Activated naive CD8-positive, alpha-beta T cell treated with anti-CD3 and anti-CD28 coated beads, Interleukin-2, amount 10 ng/mL, durations not matched to agents 7 days and 5 days (primary cell): ENCODE data around the gene SYTL3. TPM values are rescaled to one million over a fixed set of nuclear protein-coding genes. Genes with fewer than 3 reads are reported as not detected.

Experiments used
- microRNA-seq: library from miRNA; unstranded; fragments of <30 nt; microRNA quantifications from one replicate; pipeline ENCODE4 v1.2.0, GENCODE V29; 2022
- total RNA-seq, 2 experiments: library from RNA; stranded (reverse); gene quantifications; one replicate each; pipeline ENCODE4 v1.2.3, GENCODE V29; 2021

The SYTL3 gene
- total RNA-seq, 2 experiments from 2014 or later, result 65.3 to 71.7 TPM

Small RNA genes lying within 50 kb of the gene (microRNA-seq; reads per million reads assigned to microRNA genes)
- not detected for gene MIR3918
- gene MIR7161, result not detected

Other genes with a start within 250 kb of the SYTL3 start
- 10 to 100 TPM; 16.8 to 17.7 TPM for gene TMEM181, start 90.0 kb upstream of the SYTL3 start, total RNA-seq
- 100 to 1,000 TPM in 1 of 2 experiments, 10 to 100 TPM in 1; 99.9 to 102 TPM for gene DYNLT1, start 5.3 kb upstream of the SYTL3 start, total RNA-seq
- 100 to 1,000 TPM; 235 to 257 TPM for gene EZR, start 169.3 kb downstream of the SYTL3 start, total RNA-seq